Measurements from ENCODE around the gene SAP30BP. TPM values are rescaled to one million over a fixed set of nuclear protein-coding genes. Genes with fewer than 3 reads are reported as not detected.

SAP30BP gene
- total and polyA plus RNA-seq, 2 donors (not counting 3 experiments of a cell fraction or from before 2014, with no cell fraction given), result 116 to 151 TPM

- no peaks in the 10 kb centered on the region for H3K9me1 ChIP-seq (replicated peaks; ENCODE audit: control insufficient read depth, extremely low read depth, insufficient read depth, low read length)
- no peaks in the 10 kb centered on the region for H3K79me2 ChIP-seq (ENCODE audit: control insufficient read depth, insufficient read depth, low read length)
- H3K4me1 ChIP-seq (ENCODE audit: control insufficient read depth, extremely low read depth, insufficient read depth, low read length), result no peaks in the 10 kb centered on the region
- TF ChIP-seq FOS (IDR thresholded peaks at IDR 0.05; ENCODE audit: borderline replicate concordance, insufficient read depth, low read length) (no peak), POLR2AphosphoS5 (IDR thresholded peaks at IDR 0.05; ENCODE audit: insufficient read depth, low read depth, low read length) (no peak), GATA2 (IDR thresholded peaks at IDR 0.05; ENCODE audit: insufficient read depth, insufficient read length, low read depth, low read length) (no peak), EZH2 (IDR thresholded peaks at IDR 0.05; ENCODE audit: borderline replicate concordance, low read depth, low read length, severe bottlenecking) (no peak), MAX (IDR thresholded peaks at IDR 0.05; ENCODE audit: insufficient read depth, insufficient read length) (no peak), POLR2A (IDR thresholded peaks at IDR 0.05; ENCODE audit: low read depth, low read length) (no peak), JUN (IDR thresholded peaks at IDR 0.05; ENCODE audit: borderline replicate concordance, insufficient read depth, insufficient read length, low read depth) (no peak), MYC (IDR thresholded peaks at IDR 0.05; ENCODE audit: low read depth, low read length) (no peak)
- TF ChIP-seq, protein P1, sequence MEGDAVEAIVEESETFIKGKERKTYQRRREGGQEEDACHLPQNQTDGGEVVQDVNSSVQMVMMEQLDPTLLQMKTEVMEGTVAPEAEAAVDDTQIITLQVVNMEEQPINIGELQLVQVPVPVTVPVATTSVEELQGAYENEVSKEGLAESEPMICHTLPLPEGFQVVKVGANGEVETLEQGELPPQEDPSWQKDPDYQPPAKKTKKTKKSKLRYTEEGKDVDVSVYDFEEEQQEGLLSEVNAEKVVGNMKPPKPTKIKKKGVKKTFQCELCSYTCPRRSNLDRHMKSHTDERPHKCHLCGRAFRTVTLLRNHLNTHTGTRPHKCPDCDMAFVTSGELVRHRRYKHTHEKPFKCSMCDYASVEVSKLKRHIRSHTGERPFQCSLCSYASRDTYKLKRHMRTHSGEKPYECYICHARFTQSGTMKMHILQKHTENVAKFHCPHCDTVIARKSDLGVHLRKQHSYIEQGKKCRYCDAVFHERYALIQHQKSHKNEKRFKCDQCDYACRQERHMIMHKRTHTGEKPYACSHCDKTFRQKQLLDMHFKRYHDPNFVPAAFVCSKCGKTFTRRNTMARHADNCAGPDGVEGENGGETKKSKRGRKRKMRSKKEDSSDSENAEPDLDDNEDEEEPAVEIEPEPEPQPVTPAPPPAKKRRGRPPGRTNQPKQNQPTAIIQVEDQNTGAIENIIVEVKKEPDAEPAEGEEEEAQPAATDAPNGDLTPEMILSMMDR (IDR thresholded peaks at IDR 0.05; ENCODE audit: extremely low read depth in 1 of 2, insufficient read depth in 1 of 2, low read depth in 1 of 2, low read length in 2 of 2), result no peak
- FAIRE-seq, result no peak
- H3K4me3 ChIP-seq (replicated peaks in 1 of 3; ENCODE audit: insufficient read depth in 1 of 3, low read depth in 1 of 3, low read length in 3 of 3), result no peak overlapping the region
- H2AFZ ChIP-seq (ENCODE audit: low read depth, low read length), result no peak overlapping the region
- H3K4me2 ChIP-seq (ENCODE audit: insufficient read depth, low read length), result no peak overlapping the region
- POLR2A ChIA-PET, result no interaction called here
- H3K27ac ChIP-seq (ENCODE audit: insufficient read depth, low read depth, low read length), result no peak overlapping the region
- H3K9ac ChIP-seq (replicated peaks; ENCODE audit: extremely low read depth, insufficient read depth, low read length), result no peak overlapping the region
- intact Hi-C loops (cut with micrococcal nuclease), result no loop called here
- dilution Hi-C loops (cut with MboI; ENCODE audit: extremely low pct_ligation_motif_present, low sequenced_read_pairs), result no loop called here
- H3K36me3 ChIP-seq (ENCODE audit: control insufficient read depth in 2 of 2, extremely low read depth in 1 of 2, insufficient read depth in 2 of 2, low read length in 2 of 2), result no peaks in the 10 kb centered on the region
- CTCF ChIA-PET, result interaction anchor here (0.8 to 5.9 kb wide), 11 partner anchors 8 to 117 kb away, joined by 3 to 35 read pairs (median 6); partner anchors contain the start of genes ITGB4 and SMIM5
- H4K20me1 ChIP-seq (replicated peaks; ENCODE audit: control insufficient read depth, extremely low read depth, insufficient read depth, low read length), result no peaks in the 10 kb centered on the region
- H3K27me3 ChIP-seq (ENCODE audit: control insufficient read depth in 2 of 2, insufficient read depth in 2 of 2, low read length in 2 of 2), result no peaks in the 10 kb centered on the region
- BruUV-seq (replicated peaks), result no TSS peak
- no peaks in the 10 kb centered on the region for H3K9me3 ChIP-seq (replicated peaks; ENCODE audit: control insufficient read depth, insufficient read depth, low read length)
- no peak for DNase-seq (ENCODE audit: low read depth, low spot score)
These were observed 70.2 kb downstream of the SAP30BP start for GRCh38 chr17:75737133-75737962.

Data from endothelial cell of umbilical vein (primary cell).